ENCODE data around the gene PARL.

PARL gene

DNA sequence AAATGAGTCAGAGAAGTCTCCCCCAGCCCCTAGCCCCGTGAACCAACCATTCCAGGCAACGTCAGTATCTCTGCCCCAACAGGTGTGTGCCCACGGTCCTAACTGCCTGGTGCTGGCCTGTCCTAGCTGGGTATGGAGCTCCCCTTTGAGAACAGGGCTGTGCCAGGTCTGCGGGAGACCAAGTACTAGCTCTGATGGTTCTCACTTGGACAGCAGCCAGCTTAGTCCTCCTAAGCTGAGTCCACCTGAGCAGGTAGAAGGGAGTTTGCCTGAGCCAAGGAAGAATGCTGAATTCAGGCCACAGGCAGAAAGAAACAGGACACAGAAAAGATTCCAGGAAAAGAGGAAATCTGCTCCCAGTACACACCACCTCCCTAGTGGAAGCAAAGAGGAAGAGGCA lies 33.1 kb upstream of the PARL start:
- no peaks in the 10 kb centered on the region for H3K9me3 ChIP-seq (ENCODE audit: control insufficient read depth, insufficient read depth, low read length)

DNA sequence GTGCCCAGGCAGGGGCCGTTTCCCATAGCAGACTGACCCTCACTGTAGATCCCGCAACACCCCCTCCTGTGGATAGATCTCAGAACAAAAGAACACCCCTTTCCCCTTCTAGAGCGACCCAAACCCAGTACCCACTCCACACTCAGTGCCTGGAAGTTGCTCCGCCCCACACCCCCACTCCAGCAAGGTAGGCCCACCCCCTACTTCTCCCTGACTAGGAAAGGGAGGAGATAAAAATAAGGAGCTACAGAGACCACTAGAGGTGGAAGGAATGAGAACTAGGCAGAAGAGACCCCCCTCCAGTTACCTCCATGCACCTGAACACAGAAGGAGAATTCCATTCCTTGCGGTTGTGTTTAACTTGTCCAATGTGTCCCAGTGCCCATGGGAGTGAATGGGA lies 30.2 kb upstream of the PARL start:
- H3K27ac ChIP-seq (ENCODE audit: low read depth, low read length) = no peak overlapping the region
- H3K36me3 ChIP-seq (ENCODE audit: control insufficient read depth, insufficient read depth, low read length) = peaks cover 4% of the 10 kb centered on the region
- no peaks in the 10 kb centered on the region for H3K4me1 ChIP-seq (ENCODE audit: control insufficient read depth, insufficient read depth, low read length)
- H3K4me3 ChIP-seq (ENCODE audit: low read depth, low read length) = no peak overlapping the region
- H3K9ac ChIP-seq (ENCODE audit: low read depth, low read length) = no peak overlapping the region
- no peaks in the 10 kb centered on the region for H3K27me3 ChIP-seq (ENCODE audit: control insufficient read depth, insufficient read depth, low read length)
- H3K9me3 ChIP-seq (ENCODE audit: control insufficient read depth, insufficient read depth, low read length) = no peaks in the 10 kb centered on the region

More for the DNA sequence above, 33.1 kb upstream of the PARL start:
- no peak overlapping the region for H3K4me3 ChIP-seq (ENCODE audit: low read depth, low read length)
- no peaks in the 10 kb centered on the region for H3K4me1 ChIP-seq (ENCODE audit: control insufficient read depth, insufficient read depth, low read length)
- peaks cover 25% of the 10 kb centered on the region for H3K36me3 ChIP-seq (ENCODE audit: control insufficient read depth, insufficient read depth, low read length)
- no peaks in the 10 kb centered on the region for H3K27me3 ChIP-seq (ENCODE audit: control insufficient read depth, insufficient read depth, low read length)
- H3K9ac ChIP-seq (ENCODE audit: low read depth, low read length) = no peak overlapping the region
- H3K27ac ChIP-seq (ENCODE audit: low read depth, low read length) = no peak overlapping the region

DNA sequence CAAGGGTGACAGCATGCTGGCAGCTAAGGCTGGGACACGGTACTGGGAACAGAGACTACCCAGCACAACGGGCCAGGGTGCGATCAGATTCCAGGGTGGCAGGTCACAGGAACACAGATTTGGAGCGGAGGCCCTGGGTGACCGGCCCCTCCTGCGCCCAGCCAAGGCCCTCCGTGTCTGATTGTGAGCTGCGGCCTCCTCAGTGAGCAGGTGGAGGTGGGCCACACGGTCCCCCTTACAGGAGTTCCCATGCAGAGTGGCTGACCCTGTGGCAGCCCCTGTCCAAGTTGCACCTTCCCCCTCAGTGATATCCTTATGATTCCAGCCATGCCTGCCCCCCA lies 28.9 kb upstream of the PARL start:
- Histone ChIP-seq H3K4me3 (ENCODE audit: low read depth, low read length) (no peak overlapping the region), H3K27me3 (ENCODE audit: control insufficient read depth, insufficient read depth, low read length) (no peaks in the 10 kb centered on the region), H3K9me3 (ENCODE audit: control insufficient read depth, insufficient read depth, low read length) (no peaks in the 10 kb centered on the region), H3K4me1 (ENCODE audit: control insufficient read depth, insufficient read depth, low read length) (no peaks in the 10 kb centered on the region), H3K36me3 (ENCODE audit: control insufficient read depth, insufficient read depth, low read length) (no peaks in the 10 kb centered on the region), H3K9ac (ENCODE audit: low read depth, low read length) (no peak overlapping the region), H3K27ac (ENCODE audit: low read depth, low read length) (no peak overlapping the region)

DNA sequence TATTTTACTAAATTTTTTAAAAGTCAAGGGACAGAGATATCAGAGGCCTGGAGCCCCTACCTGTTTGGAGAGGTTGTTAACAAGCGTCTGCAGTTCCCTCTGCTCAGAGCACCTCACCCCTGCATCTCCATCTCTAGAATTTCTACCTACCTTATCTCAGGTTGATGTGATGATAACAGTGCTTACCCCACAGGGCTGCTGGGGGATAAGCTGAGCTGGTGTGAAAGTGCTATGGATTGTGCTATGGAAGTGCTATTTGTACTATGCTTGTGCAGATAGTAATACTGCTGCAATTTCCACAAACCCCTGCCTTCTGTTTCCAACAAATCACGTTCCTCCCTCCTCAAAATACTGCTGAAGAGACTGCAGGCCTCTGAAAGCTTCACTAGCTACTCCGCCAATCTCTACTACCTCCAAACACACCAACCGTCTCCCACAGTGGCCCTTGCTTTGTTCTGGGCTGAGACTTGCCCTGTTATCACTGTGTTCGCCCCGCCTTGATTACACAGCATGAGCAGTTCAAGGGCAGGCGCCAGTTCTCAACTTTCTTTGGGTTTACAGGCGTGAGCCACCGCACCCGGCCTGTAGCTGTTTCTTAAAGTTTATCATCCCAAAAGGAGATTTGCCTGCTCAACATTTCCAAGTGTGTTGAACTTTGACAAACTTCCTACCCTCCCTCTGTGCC lies 28.4 kb upstream of the PARL start:
- H3K9ac ChIP-seq (ENCODE audit: low read depth, low read length) = no peak overlapping the region
- no peak overlapping the region for H3K4me3 ChIP-seq (ENCODE audit: low read depth, low read length)
- no peaks in the 10 kb centered on the region for H3K27me3 ChIP-seq (ENCODE audit: control insufficient read depth, insufficient read depth, low read length)
- H3K4me1 ChIP-seq (ENCODE audit: control insufficient read depth, insufficient read depth, low read length) = no peaks in the 10 kb centered on the region
- H3K9me3 ChIP-seq (ENCODE audit: control insufficient read depth, insufficient read depth, low read length) = no peaks in the 10 kb centered on the region
- no peak overlapping the region for H3K27ac ChIP-seq (ENCODE audit: low read depth, low read length)
- no peaks in the 10 kb centered on the region for H3K36me3 ChIP-seq (ENCODE audit: control insufficient read depth, insufficient read depth, low read length)

DNA sequence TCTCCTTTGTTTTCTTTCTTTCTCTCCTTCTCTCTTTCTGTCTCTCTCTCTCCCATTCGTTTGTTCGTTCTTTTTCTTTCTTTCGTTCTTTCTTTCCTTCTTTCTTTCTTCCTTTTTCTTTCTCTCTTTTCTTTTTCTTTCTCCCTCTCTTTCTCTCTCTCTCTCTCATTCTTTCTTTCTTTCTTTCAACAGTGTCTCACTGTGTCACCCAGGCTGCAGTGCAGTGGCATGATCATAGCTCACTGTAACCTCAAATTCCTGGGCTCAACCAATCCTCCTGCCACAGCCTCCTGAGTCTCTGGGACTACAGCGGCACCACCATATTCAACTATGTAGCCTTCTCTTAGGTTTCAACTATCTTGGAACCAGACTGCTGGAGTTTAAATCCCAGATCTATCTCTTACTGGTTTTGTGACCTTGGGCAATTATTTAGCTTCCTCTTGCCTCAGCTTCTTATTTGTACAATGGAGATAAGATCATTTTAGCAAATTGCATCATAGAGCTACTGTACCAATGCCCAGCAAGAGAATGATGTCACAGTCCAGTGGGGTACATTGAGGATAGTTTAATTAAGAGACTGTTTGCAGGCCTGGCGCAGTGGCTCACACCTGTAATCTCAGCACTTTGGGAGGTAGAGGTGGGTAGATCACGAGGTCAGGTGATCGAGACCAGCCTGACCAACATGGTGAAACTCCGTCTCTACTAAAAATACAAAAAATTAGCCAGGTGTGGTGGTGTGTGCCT lies 27.3 kb upstream of the PARL start:
- Histone ChIP-seq H3K4me1 (ENCODE audit: control insufficient read depth, insufficient read depth, low read length) (no peaks in the 10 kb centered on the region), H3K4me3 (ENCODE audit: low read depth, low read length) (no peak overlapping the region), H3K9me3 (ENCODE audit: control insufficient read depth, insufficient read depth, low read length) (no peaks in the 10 kb centered on the region), H3K27me3 (ENCODE audit: control insufficient read depth, insufficient read depth, low read length) (no peaks in the 10 kb centered on the region), H3K9ac (ENCODE audit: low read depth, low read length) (no peak overlapping the region), H3K36me3 (ENCODE audit: control insufficient read depth, insufficient read depth, low read length) (no peaks in the 10 kb centered on the region), H3K27ac (ENCODE audit: low read depth, low read length) (no peak overlapping the region)

DNA sequence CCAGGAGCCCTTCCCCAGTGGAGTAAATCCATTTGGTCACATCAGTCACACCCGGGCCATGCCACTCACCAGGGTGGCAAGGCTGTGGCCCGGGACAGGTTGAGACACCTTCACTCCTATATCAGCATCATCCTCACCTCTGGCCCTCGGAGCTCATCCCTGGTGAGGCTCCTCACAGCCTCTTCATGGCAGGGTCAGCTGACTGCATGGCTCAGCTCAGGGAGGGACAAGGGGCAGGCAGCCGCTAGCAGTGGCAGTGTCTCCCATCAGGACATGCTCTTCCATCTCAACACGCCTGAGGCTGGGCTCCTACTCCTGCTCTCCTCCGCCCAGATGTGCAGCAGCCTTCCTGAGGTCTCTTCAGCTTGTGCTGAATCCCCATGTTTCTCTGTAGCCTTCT lies 26.4 kb upstream of the PARL start:
- H3K9me3 ChIP-seq (ENCODE audit: control insufficient read depth, insufficient read depth, low read length) = no peaks in the 10 kb centered on the region
- no peaks in the 10 kb centered on the region for H3K27me3 ChIP-seq (ENCODE audit: control insufficient read depth, insufficient read depth, low read length)
- H3K36me3 ChIP-seq (ENCODE audit: control insufficient read depth, insufficient read depth, low read length) = no peaks in the 10 kb centered on the region
- H3K9ac ChIP-seq (ENCODE audit: low read depth, low read length) = no peak overlapping the region
- no peaks in the 10 kb centered on the region for H3K4me1 ChIP-seq (ENCODE audit: control insufficient read depth, insufficient read depth, low read length)
- H3K27ac ChIP-seq (ENCODE audit: low read depth, low read length) = no peak overlapping the region
- H3K4me3 ChIP-seq (ENCODE audit: low read depth, low read length) = no peak overlapping the region

DNA sequence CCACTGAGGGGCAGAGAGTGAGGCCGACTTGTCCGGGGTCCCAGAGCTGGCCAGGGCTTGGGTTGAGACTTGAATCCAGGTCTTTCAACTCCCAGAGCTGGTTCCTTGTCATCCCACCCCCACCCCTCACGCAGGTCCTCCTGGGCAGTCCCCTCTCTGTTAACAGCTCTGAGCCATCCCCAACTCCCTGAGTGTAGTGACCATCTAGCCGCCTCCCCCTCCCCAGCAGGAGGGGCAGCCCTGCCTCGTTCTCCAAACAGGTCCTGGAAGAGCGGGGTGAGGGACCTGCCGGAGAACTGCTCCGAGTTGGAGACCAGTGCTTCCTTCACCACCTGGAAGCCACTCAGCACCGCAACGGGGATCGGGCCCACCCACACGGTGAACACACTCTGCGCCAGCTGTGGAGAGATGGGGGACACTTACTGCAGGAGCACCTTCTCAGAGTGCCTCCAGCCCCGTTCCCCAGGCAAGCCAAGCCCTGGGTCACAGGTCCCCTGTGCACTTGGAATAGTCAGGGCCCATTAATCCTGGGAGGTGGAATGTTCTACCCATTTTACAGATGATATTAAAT lies 24.4 kb upstream of the PARL start:
- Histone ChIP-seq H3K9ac (ENCODE audit: low read depth, low read length) (no peak overlapping the region), H3K9me3 (ENCODE audit: control insufficient read depth, insufficient read depth, low read length) (no peaks in the 10 kb centered on the region)

DNA sequence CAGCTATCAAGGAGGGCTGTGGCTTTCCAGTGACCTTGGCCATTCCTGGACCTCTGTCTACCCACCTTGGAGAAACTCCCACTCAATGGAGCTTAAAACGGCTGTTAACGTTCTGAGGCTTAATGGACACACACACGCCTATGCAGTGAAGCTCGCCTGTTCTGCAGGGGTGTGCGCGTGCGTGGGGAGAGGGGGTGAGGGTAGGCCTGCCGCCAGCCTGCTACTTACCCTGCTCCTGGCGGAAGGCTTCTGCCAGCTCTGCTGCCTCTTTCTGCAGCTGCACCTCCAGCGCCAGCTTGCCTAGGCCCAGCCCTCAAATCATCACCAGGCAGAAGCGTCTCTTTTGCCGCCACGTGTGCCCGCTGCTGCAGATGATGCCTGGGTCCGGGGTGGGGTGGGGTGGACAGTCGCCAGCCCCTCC lies 23.2 kb upstream of the PARL start:
- no peak overlapping the region for H3K9ac ChIP-seq (ENCODE audit: low read depth, low read length)
- no peaks in the 10 kb centered on the region for H3K36me3 ChIP-seq (ENCODE audit: control insufficient read depth, insufficient read depth, low read length)
- no peak overlapping the region for H3K4me3 ChIP-seq (ENCODE audit: low read depth, low read length)
- H3K4me1 ChIP-seq (ENCODE audit: control insufficient read depth, insufficient read depth, low read length) = no peaks in the 10 kb centered on the region
- no peaks in the 10 kb centered on the region for H3K27me3 ChIP-seq (ENCODE audit: control insufficient read depth, insufficient read depth, low read length)
- H3K9me3 ChIP-seq (ENCODE audit: control insufficient read depth, insufficient read depth, low read length) = no peaks in the 10 kb centered on the region
- H3K27ac ChIP-seq (ENCODE audit: low read depth, low read length) = no peak overlapping the region

More for the DNA sequence above, 24.4 kb upstream of the PARL start:
- Histone ChIP-seq H3K36me3 (ENCODE audit: control insufficient read depth, insufficient read depth, low read length) (no peaks in the 10 kb centered on the region), H3K27me3 (ENCODE audit: control insufficient read depth, insufficient read depth, low read length) (no peaks in the 10 kb centered on the region), H3K4me3 (ENCODE audit: low read depth, low read length) (no peak overlapping the region), H3K4me1 (ENCODE audit: control insufficient read depth, insufficient read depth, low read length) (no peaks in the 10 kb centered on the region), H3K27ac (ENCODE audit: low read depth, low read length) (no peak overlapping the region)

DNA sequence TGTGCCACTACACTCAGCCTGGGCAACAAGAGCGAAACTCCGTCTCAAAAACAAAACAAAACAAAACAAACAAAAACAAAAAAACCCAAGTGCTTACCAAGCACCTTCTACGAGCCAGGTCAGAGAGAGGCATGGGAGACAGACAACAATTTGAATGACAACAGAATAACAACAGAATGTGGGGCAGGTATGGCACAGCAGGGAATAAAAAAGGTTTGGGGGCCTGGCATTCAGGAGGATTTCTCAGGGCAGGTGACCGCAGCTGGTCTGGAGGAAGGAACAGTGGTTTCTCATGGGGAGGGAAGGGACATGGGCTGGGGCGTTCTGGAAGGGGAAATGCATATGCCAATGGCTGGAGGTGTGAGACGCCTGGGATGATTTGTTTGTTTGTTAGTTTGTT lies 22.5 kb upstream of the PARL start:
- Histone ChIP-seq H3K27ac (ENCODE audit: low read depth, low read length) (no peak overlapping the region), H3K4me1 (ENCODE audit: control insufficient read depth, insufficient read depth, low read length) (no peaks in the 10 kb centered on the region), H3K9me3 (ENCODE audit: control insufficient read depth, insufficient read depth, low read length) (no peaks in the 10 kb centered on the region), H3K4me3 (ENCODE audit: low read depth, low read length) (no peak overlapping the region), H3K9ac (ENCODE audit: low read depth, low read length) (no peak overlapping the region), H3K36me3 (ENCODE audit: control insufficient read depth, insufficient read depth, low read length) (no peaks in the 10 kb centered on the region), H3K27me3 (ENCODE audit: control insufficient read depth, insufficient read depth, low read length) (no peaks in the 10 kb centered on the region)

DNA sequence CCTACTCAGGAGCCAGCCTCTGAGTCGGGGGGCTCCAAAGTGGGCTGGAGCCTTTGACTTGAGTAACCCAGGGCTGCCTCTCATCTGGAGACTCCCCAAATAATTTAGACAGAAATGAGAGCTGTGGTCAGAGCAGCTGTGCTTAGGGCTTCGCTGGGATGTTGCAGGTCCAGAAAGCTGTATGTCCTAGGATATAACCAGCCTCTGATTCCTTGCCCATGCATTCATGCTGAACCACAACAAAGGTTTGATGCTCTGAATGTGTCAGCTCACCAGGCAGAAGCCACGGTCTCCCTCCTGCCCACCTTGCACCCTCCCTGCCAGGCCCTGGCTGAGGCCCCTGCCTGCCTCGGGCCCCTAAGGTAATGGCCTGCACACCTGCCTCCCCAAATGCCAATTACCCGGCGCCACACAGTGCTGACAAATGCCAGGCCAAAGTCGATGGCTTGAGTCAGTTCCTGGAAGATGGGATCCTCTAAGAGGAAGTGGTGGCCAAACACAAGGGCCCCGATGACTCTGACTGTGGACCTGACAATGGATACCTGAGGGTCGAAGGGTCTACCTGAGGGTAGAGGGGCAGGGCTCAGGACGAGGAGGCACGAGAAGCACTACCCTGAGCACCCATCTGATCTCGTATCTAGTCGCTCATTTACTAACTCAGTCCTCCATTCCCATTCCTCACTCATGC lies 21.7 kb upstream of the PARL start:
- Histone ChIP-seq H3K4me1 (ENCODE audit: control insufficient read depth, insufficient read depth, low read length) (no peaks in the 10 kb centered on the region), H3K9ac (ENCODE audit: low read depth, low read length) (no peak overlapping the region), H3K27ac (ENCODE audit: low read depth, low read length) (no peak overlapping the region), H3K36me3 (ENCODE audit: control insufficient read depth, insufficient read depth, low read length) (no peaks in the 10 kb centered on the region), H3K9me3 (ENCODE audit: control insufficient read depth, insufficient read depth, low read length) (no peaks in the 10 kb centered on the region), H3K27me3 (ENCODE audit: control insufficient read depth, insufficient read depth, low read length) (no peaks in the 10 kb centered on the region), H3K4me3 (ENCODE audit: low read depth, low read length) (no peak overlapping the region)

All from HUES48 (cell line).